ENCODE results near the gene RAB26.

DNA sequence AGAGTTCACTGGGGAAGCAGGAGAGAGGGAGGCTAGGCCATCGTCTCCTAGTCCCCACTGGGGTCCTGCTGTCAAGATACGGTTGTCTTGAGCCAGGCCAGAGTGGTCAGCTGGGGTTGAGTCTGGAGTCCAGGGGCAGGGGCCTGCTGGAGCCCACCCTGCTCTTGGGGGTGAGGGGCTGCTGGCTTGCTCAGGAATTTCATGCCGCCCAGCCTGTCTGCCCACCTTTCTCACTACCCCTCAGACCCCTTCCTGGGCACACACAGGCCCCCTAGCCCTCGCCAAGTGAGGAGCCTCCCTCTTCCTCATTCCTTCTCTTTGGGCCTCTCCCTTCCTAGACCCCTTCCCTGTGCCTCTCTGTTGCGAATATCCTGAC, 8.4 kb downstream of the RAB26 start:
- TF ChIP-seq, protein P1, sequence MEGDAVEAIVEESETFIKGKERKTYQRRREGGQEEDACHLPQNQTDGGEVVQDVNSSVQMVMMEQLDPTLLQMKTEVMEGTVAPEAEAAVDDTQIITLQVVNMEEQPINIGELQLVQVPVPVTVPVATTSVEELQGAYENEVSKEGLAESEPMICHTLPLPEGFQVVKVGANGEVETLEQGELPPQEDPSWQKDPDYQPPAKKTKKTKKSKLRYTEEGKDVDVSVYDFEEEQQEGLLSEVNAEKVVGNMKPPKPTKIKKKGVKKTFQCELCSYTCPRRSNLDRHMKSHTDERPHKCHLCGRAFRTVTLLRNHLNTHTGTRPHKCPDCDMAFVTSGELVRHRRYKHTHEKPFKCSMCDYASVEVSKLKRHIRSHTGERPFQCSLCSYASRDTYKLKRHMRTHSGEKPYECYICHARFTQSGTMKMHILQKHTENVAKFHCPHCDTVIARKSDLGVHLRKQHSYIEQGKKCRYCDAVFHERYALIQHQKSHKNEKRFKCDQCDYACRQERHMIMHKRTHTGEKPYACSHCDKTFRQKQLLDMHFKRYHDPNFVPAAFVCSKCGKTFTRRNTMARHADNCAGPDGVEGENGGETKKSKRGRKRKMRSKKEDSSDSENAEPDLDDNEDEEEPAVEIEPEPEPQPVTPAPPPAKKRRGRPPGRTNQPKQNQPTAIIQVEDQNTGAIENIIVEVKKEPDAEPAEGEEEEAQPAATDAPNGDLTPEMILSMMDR (IDR thresholded peaks at IDR 0.05) = no peak
- TF ChIP-seq POLR2AphosphoS5 (IDR thresholded peaks at IDR 0.05) = no peak
- TF ChIP-seq POLR2A (IDR thresholded peaks at IDR 0.05; ENCODE audit: low read depth) = no peak
- TF ChIP-seq EP300 (IDR thresholded peaks at IDR 0.05) = no peak
